Cerebellar cortex (tissue), 1 donor: ENCODE measurements around the gene HSD3B7.

ENCODE experiments used
- DNase-seq: peaks from one replicate; pipeline ENCODE4 v3.0.0-alpha.2; 2015; ENCODE audit warnings: low spot score

Gene HSD3B7

DNA sequence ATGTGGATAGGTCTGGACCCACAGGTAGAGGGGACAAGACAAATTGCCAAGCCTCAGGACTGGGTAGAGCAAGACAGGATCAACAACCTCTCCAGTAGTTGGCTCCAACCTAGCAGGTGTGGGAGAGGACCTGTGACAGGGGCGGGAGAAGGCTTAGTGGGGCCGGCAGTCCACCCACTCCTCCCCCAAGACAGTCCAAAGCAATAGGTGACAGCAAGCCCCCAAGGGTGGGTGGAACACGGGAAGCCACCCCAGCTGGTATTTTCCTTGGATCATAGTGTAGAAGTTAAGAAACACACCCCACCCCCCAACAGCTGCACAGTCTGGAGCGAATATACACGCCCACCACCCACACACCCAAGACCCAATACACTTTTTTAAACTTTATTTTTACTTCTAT, 44.3 kb downstream of the HSD3B7 start:
- DNase-seq: no peak

DNA sequence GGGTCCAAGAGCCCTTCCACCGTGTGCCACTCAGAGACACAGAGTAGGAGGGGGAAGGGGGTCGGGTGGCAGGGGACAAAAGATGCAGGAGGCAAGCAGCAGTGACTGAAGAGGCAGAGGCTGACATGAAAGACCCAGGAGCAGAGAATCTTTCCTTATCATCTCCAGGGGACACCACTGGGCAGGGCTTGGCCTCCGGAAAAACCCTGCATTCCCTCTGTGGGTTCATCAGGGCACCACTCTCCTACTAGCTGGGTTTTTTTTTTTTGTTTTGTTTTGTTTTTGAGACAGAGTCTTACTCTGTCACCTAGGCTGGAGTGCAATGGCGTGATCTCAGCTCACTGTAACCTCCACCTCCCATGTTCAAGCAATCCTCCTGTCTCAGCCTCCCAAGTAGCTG, 46.3 kb downstream of the HSD3B7 start:
- DNase-seq: no peak

DNA sequence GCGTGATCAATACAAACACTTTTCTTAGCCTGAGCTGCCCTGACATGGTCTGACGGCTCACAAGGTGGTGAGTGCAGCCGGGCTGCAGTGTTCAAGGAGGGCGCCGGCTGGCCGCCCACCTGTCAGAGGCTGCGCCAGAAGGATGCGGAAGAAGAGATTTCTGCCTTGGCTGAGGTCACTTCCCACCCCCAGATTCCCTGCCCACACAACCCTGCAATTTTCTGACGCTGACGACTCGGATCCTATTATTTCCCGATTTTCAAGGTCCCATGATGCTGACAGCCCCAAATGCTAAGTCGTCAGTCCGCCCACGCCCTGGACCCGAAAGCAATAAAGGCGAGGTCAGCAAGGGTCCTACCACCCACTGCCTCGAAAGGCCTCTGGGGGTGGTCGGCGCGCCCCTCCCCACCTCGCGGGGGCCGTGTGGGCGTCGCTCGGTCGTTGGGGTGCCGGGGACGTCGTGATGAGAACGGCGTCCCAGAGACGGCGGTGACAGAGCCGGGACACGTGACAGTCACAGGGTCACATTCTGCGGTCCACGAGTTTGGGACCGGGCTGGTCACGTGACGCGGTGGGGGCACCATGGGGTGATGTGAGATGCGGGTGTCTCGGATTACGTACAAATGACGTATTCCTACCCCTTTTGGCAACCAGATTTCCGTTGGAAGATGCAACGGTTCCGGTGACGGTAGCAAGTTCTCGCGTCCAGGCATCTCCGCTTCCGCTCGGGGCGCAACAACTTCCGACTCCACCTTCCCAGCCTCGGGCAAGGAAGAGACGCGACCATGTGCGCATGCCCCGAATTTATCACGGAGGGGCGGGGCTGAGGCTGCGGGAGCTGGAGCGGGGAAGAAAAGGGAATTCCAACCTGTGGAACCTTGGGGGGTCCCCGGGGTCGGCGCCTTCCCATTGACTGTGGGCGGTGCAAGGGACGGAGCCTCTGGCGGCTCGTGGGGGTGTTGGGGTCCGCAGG, 48.0 kb downstream of the HSD3B7 start, which contains the start of gene STX4:
Gene STX4 (plus strand): TSS at position 823 of the 973 bp plus-strand sequence. CDS start 248 bp downstream, outside the sequence.
- peak; percentile 99 for DNase-seq

DNA sequence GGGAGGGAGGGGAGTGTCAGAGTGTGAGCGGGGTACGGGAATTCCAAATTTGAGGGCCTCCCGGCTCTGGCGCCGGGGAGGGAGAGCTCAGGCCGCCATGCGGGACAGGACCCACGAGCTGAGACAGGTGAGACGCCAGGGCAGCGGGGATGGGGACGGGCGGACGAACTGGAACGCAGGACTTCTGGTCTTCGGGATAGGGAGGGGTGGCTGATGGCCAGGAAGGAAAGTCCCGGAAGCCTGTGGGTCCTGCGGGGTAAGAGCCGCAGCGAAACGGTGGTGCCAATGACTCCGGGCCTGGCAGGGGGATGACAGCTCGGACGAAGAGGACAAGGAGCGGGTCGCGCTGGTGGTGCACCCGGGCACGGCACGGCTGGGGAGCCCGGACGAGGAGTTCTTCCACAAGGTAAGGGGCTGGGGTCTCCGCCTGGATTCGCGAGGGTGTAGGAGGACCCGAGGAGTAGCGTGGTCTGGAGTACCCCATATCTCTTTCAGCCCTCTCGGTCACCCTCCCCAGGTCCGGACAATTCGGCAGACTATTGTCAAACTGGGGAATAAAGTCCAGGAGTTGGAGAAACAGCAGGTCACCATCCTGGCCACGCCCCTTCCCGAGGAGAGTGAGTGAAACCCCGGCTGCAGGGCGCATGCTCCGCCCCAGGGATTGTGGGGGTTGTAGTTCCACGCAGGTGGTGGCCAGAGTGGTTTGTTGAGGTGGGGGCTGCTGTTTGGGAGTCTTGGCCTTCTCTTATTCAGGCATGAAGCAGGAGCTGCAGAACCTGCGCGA, 48.9 kb downstream of the HSD3B7 start:
- peak; percentile 93 for DNase-seq

DNA sequence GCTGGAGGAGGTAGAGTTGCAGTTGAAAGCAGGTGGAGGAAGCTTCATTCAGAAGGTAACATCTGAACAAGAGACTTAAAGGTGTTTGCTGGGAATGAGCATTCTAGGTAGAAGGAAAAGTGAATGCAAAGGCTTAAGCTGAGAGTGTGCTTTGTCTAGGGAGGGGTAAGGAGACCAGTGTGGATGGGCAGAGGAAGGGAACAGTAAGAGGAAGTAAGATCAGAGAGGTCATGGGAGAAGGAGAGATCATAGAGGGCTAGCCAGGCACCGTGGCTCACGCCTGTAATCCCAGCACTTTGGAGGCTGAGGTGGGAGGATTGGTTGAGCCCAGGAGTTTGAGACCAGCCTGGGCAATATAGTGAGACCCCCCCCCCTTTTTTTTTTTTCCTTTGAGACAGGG, 51.7 kb downstream of the HSD3B7 start:
- no peak for DNase-seq
